HG02970 (cell line): ENCODE results near the gene FBXO40.

Experiments
- ATAC-seq: cut with Tn5 transposase; IDR thresholded peaks from one replicate; pipeline ENCODE4 v1.9.1; 2021; ENCODE audit warnings: mild to moderate bottlenecking, moderate library complexity, moderate number of reproducible peaks; ENCODE audit not compliant: unreplicated experiment, low FRiP score

Gene FBXO40

DNA sequence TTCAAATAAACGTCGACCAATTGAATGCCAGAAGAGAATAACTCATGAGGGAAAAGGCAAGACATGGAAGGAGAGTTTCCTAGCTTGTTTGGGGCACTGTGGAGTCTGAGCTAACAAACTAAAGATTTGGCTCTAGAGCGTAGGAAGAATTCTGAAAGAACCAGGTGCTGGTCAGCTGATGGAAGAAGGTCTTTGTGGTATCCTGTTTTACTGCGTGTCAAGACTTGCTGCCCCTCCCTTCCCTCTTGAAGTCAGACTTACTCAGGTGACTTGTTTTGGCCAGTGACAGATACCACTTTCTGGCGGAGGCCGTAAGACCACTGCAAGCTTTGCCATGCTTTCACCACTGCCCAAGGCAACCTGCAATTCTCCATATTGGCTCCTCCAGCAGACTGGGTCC is 68.2 kb downstream of the FBXO40 start:
- no peak for ATAC-seq

DNA sequence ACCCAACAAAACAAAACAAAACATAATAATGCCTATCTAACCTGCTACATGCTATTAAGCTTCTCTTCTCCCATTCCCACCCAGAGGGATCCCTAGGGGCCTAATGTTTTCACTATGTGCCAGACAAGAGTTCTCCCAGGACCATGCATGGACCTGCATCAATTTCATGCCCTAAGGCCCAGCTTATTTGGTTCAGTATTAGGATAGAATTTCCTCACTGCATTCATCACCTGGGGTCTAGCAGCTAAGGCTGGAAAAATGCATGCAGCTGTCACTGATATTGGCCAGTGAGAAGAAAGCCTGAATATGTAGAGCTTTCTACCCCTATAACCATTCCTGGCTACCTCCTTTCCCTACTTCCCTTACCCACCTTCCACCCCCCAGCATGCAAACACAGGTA is 69.6 kb downstream of the FBXO40 start:
- ATAC-seq = no peak

DNA sequence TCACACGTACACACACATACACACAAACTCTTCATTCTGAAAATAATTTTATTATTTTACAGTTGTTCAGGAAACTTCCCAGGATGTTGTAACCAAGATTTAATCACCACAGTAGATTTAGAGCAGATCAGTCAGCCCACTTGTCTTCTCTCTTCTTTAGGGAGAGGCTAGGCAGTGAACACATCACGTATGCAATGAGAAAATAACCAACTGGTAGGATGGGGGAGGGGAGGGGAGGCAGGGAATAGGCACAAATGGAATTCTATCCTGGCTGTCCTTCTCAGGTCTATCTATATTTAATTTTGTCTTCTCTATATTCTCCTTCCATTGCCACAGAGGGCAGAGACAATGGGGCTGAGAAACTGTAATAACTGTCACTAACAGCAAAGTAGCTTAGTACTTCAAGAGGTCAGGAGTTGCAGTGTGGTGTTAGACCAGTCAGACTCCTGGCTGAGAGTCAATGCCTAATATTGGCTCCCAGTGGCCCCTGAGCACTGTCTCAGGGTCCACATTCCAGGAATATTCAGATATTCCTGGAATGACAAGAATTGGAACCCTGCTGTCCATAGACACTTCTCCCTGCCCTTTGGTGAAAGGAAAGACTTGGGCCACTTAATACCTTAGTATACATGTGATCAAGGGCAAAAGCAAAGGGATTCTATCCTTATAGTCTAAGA is 70.1 kb downstream of the FBXO40 start:
- ATAC-seq = no peak

DNA sequence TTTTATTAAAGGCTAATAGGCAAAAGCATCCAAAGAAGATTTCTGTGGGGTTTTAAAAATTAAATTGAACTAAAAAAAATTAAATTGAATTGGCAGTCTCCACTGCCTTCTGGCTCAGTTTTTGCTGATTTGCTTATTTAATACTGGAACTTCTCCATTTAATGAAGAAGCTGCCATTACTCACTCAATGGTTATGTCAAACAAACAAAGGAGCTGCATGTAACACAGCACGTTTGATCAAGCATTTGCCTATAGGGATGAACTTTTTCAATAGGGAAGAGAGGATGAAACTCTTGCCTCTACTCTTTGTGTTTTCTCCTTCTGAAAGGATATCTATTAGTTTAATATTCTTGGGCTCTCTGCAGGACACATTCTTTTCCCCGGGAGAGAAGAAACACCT is 72.3 kb downstream of the FBXO40 start:
- no peak for ATAC-seq

DNA sequence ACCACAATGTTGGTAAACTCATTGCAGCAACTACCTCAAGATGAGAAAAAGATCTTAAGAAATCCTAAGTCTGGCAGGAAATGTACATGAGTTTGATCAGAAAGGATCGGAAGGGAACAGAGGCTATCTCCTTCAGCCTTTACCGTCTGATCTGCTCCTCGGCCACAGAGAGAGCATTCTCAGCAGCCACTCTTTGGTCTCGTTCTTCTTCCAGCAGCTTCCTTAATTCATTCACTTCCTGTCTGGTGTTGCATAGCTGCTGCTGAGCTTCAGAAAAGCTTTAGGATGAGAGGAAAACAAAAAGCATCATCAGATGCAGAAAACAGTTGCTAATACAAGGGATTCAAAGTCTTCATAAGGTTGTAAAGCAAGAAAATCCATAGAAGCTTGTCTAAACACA is 74.2 kb downstream of the FBXO40 start:
- no peak for ATAC-seq

DNA sequence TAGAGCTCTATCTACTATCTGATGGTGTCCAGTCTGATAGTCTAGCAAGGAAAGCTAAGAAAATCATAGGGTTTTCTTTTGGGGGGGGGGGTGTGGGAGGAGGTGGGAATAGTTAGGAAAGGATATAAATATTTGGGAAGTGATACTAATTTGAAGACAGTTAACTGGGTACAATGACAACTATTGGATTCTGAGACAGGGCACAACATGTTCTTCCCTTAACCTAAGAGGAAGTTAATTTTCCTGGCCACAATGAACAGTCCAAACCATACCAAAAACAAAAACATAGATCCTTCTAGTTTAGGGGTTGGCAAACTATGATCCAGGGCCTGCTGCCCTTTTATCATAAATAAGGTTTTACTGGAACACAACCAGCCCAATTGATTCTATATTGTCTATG is 77.5 kb downstream of the FBXO40 start:
- ATAC-seq = no peak

DNA sequence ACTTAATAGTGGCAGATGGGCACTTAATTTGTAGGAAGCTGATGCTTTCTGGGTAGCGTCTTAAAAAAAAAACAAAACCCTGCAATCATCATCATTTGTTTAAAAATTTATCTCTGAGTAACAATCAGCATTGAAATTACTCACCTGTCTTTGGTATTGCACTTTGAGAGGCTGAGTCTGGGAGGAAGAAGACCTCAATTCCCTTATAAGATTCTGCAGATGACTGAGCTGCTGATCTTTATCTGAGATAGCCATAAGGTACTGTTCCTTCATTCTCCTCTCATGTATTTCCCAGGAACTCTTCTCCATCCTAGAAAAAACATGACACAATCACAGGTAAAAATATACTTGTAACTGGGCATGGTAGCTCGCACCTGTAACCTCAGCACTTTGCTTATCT is 84.0 kb downstream of the FBXO40 start:
- no peak for ATAC-seq
